ENCODE results near the gene NGEF.

The NGEF gene

DNA sequence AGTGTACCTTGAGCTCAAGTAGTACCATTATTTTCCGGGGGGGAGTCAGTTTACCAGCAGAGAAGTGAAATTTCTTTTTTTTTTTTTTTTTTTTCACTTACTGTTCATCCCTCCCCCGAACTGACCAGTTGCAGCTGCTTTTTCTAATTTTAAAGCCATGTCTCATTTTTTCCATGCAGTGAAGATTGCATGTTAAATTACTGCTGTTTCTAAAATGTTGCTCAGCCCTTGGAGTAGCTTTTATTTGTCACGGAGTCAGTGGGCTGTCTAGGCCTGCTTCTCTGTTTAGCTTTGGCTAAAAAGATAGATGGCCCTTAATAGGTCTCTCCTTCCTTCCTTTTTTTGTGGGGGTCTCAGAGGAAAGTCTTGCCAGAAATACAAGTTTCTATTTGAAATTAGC, 70.2 kb downstream of the NGEF start:
- TF ChIP-seq CTCF (IDR thresholded peaks at IDR 0.05; ENCODE audit: low read length, missing control alignments): no peak
- no peak for DNase-seq (ENCODE audit: low read depth)
- H3K4me3 ChIP-seq (replicated peaks; ENCODE audit: low read depth, low read length): no peak overlapping the region

DNA sequence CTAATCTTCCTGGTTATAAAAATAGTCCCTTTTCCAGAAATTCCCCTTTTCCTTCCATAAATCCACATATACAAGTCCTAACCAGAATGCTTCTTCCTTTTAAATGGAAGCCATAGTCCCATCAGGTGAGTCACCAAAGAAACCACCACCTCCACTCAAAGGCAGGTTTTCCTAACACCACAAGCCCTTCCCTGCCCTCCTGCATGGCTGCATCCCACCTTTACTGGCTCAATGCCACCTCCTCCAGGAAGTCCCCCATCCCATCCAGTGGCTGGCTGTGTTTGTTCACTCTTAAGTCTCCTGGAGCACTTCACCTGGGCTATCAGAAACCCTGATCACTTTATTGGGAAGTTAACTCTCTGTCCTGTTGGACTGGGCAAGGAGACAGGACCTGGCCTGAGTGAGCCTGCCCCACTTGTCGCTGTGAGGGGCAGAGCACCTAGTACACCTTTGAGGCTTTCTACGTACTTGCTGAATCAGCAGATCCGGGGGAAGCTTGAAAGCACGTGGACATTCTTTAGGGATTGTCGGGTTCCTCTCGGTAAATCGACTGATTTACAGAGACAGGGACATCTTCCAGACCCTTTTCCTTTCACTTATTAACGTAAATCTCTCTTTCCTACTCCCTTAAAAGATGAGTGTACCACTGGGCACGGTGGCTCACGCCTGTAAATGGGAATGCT, 71.0 kb downstream of the NGEF start:
- DNase-seq (ENCODE audit: low read depth): no peak
- no peak for TF ChIP-seq CTCF (IDR thresholded peaks at IDR 0.05; ENCODE audit: low read length, missing control alignments)
- H3K4me3 ChIP-seq (replicated peaks; ENCODE audit: low read depth, low read length): no peak overlapping the region

- DNase-seq (ENCODE audit: low read depth): no peak
- H3K4me3 ChIP-seq (replicated peaks; ENCODE audit: low read depth, low read length): no peak overlapping the region
- no peak for TF ChIP-seq CTCF (IDR thresholded peaks at IDR 0.05; ENCODE audit: low read length, missing control alignments)
Observed at GRCh38 chr2:232941400-232941799, 71.7 kb downstream of the NGEF start.

- no peak for DNase-seq (ENCODE audit: low read depth)
- TF ChIP-seq CTCF (IDR thresholded peaks at IDR 0.05; ENCODE audit: low read length, missing control alignments): no peak
- no peak overlapping the region for H3K4me3 ChIP-seq (replicated peaks; ENCODE audit: low read depth, low read length)
Observed at GRCh38 chr2:232940724-232941123, 72.3 kb downstream of the NGEF start.

DNA sequence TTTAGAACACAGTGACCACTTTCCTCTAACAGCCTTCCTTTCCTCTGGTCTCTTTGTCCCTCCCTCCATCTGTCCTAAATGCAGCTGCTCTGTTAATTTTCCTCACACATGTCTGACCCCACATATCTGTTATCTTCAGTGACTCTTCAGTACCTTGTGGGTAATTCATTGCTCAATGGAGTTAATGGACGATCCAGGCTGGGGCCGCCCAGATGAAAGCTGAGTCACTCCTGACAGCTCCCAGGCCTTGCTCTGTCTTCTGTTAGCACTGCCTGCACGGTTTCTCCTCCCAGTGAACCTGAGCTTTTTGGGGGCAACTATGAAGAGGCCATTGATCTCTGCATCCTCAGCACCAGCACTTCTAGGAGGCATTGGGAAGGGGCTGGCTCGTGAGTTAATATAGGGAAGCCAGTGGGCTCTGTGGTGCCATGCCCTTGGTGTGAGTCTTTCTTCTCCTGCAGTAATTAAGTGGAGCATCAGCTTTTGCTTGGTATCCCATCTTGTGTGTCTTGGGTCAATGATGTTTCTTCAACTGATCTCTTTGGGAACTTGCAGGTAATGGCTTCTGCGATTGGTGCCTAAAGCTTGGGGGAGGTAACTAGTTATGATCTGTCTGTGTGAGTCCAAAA, 75.7 kb downstream of the NGEF start:
- H3K4me3 ChIP-seq (replicated peaks; ENCODE audit: low read depth, low read length): no peak overlapping the region
- DNase-seq (ENCODE audit: low read depth): peak; percentile 59
- no peak for TF ChIP-seq CTCF (IDR thresholded peaks at IDR 0.05; ENCODE audit: low read length, missing control alignments)

DNA sequence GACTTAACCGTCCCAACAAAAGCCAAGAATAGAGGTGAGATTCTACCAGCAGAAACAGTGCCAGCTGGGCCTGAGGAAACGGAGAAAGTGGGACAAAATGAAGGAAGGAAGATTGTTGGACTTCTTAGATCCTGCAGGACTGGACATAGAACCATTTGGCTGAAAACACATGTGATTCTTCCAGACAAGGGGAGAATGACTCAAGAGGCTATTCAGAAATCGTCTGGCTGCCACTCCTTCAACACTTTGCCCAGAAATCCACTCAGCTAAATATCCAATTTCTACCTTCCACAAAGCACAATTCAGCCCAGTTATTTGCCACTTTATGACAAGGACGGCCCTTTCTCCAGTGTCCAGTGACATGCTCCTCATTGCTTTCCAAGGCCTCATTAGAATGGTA, 81.4 kb downstream of the NGEF start:
- DNase-seq (ENCODE audit: low read depth): peak; percentile 8
- TF ChIP-seq CTCF (IDR thresholded peaks at IDR 0.05; ENCODE audit: low read length, missing control alignments): no peak
- H3K4me3 ChIP-seq (replicated peaks; ENCODE audit: low read depth, low read length): no peak overlapping the region

DNA sequence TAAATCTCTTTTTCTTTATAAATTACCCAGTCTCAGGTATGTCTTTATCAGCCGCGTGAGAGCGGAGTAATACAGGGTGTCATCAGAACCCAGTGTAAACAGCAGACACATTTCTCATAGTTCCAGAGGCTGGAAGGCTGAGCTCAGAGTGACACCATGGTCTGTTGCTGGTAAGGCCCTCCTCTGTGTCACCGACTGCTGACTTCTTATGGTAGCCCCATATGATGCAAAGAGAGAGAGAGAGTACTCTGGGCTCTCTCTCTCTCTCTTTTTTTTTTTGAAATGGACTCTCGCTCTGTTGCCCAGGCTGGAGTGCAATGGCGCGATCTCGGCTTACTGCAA, 83.0 kb downstream of the NGEF start:
- TF ChIP-seq CTCF (IDR thresholded peaks at IDR 0.05; ENCODE audit: low read length, missing control alignments): no peak

More for the DNA sequence above, 83.0 kb downstream of the NGEF start:
- no peak for DNase-seq (ENCODE audit: low read depth)
- no peak overlapping the region for H3K4me3 ChIP-seq (replicated peaks; ENCODE audit: low read depth, low read length)
